Breast epithelium (tissue), 4 donors: ENCODE measurements around the gene JMJD8. TPM values are rescaled to one million over a fixed set of nuclear protein-coding genes. Genes with fewer than 3 reads are reported as not detected.

ENCODE experiments used
- DNase-seq, 2 donors: peaks; one replicate each; pipeline ENCODE4 v3.0.0-alpha.2; 2019; ENCODE audit warnings: low spot score in 2 of 2
- H3K27ac ChIP-seq, 2 donors: fragments of 200-600 bp; sonication (generic) in 1 of 2; one replicate each; pipeline ENCODE4 v1.5.1; 2016 to 2019; ENCODE audit warnings: mild to moderate bottlenecking in 1 of 2
- H3K27me3 ChIP-seq, 2 donors: fragments of 200-600 bp; sonication (generic) in 1 of 2; one replicate each; pipeline versions ENCODE4 v1.5.1 to v1.6.0; 2017 to 2019; ENCODE audit warnings: control low read depth in 1 of 2, mild to moderate bottlenecking in 1 of 2
- H3K36me3 ChIP-seq: fragments of 200-600 bp; one replicate; pipeline ENCODE4 v1.5.1; 2019
- H3K4me1 ChIP-seq, 2 donors: fragments of 200-600 bp; sonication (generic); one replicate each; pipeline ENCODE4 v1.5.1; 2016 to 2019; ENCODE audit warnings: control low read depth in 1 of 2
- H3K4me3 ChIP-seq, 3 donors: fragments of 200-600 bp; sonication (generic); 1 replicate in 2 of 3; 2 replicates in 1 of 3; pipeline ENCODE4 v1.5.1; 2016 to 2019; ENCODE audit warnings: mild to moderate bottlenecking in 3 of 3, moderate library complexity in 2 of 3
- H3K9me3 ChIP-seq, 2 donors: fragments of 200-600 bp; sonication (generic) in 1 of 2; one replicate each; pipeline ENCODE4 v1.5.1; 2016 to 2019; ENCODE audit warnings: control low read depth in 1 of 2
- POLR2A ChIP-seq: fragments of 450-650 bp; IDR thresholded peaks from one replicate; pipeline ENCODE4 v1.6.1; 2016; ENCODE audit warnings: antibody characterized with exemption, mild to moderate bottlenecking, moderate library complexity
- POLR2AphosphoS5 ChIP-seq, 3 donors: sonication (generic); formaldehyde crosslinking; IDR thresholded peaks; one replicate each; pipeline ENCODE4 v1.6.1; 2017; ENCODE audit warnings: antibody characterized with exemption in 3 of 3
- intact Hi-C: fragments of 100-400 bp; cut with DNase I; formaldehyde crosslinking; loops from one replicate; pipeline ENCODE4 v1.15.1; 2023; ENCODE audit warnings: low total_unique reads
- total RNA-seq, 3 donors: library from RNA; depleted of rRNA; stranded (reverse); fragments of >200 nt; gene quantifications; one replicate each; pipeline ENCODE4 v1.1.0, GENCODE V29; 2016
- TF ChIP-seq, protein P1 (sequence below), 3 donors: fragments of 450-650 bp; IDR thresholded peaks; one replicate each; pipeline ENCODE4 v1.5.1; 2016 to 2017; ENCODE audit warnings: antibody characterized with exemption in 3 of 3, mild to moderate bottlenecking in 3 of 3, moderate library complexity in 3 of 3

Gene JMJD8, protein sequence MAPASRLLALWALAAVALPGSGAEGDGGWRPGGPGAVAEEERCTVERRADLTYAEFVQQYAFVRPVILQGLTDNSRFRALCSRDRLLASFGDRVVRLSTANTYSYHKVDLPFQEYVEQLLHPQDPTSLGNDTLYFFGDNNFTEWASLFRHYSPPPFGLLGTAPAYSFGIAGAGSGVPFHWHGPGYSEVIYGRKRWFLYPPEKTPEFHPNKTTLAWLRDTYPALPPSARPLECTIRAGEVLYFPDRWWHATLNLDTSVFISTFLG
- 10 to 100 TPM; 67.2 to 83.4 (median 67.5) TPM for total RNA-seq

DNA sequence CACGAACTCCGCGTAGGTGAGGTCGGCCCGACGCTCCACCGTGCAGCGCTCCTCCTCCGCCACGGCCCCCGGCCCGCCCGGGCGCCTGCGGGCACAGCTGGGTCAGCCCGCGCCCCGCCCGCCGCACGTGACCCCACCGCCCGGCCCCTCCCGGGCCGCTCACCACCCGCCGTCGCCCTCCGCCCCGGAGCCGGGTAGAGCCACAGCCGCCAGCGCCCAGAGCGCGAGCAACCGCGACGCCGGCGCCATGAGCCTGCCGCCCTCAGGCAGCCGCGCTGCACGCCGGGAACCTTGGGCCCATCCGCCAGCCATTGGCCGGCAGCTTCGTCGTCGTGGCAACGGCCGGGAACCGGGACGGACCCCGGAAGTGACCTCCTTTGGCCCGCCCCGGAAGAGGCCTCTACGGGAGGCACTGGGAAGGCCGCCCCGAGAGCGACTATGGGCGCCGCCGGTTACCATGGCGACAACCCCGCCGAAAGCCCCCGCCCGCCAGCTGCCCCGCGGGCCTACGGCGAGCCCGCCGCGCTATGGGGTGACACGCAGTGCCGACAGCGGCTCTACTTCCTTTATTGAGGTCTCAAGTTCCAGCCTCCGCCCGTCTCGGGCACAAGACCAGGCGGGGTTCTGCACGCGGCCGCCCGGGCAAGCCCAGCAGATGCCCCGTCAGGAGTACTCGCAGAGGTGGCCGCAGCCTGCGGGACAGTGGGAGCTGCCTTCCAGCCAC lies at the start of gene JMJD8:
TSS of gene JMJD8 (minus strand) at position 264 of the 724 bp plus-strand sequence. CDS start at position 249, 15 bp downstream.
- Histone ChIP-seq H3K27ac (peak within 1 kb of the TSS; percentile 79 to 93), H3K9me3 (no peaks in the 10 kb centered on the region), H3K4me3 (peak within 1 kb of the TSS; percentile 62 to 90 (median 76)), H3K36me3 (no peaks in the 10 kb centered on the region), H3K27me3 (no peaks in the 10 kb centered on the region), H3K4me1 (peaks cover 21 to 37% of the 10 kb centered on the region in 2 donors)
- DNase-seq, result peak; percentile 95 to 97
- TF ChIP-seq POLR2A (peak; percentile 38), POLR2AphosphoS5 (IDR thresholded peaks at IDR 0.05) (peak; percentile 69 to 89 (median 80))
- TF ChIP-seq, protein P1, sequence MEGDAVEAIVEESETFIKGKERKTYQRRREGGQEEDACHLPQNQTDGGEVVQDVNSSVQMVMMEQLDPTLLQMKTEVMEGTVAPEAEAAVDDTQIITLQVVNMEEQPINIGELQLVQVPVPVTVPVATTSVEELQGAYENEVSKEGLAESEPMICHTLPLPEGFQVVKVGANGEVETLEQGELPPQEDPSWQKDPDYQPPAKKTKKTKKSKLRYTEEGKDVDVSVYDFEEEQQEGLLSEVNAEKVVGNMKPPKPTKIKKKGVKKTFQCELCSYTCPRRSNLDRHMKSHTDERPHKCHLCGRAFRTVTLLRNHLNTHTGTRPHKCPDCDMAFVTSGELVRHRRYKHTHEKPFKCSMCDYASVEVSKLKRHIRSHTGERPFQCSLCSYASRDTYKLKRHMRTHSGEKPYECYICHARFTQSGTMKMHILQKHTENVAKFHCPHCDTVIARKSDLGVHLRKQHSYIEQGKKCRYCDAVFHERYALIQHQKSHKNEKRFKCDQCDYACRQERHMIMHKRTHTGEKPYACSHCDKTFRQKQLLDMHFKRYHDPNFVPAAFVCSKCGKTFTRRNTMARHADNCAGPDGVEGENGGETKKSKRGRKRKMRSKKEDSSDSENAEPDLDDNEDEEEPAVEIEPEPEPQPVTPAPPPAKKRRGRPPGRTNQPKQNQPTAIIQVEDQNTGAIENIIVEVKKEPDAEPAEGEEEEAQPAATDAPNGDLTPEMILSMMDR (IDR thresholded peaks at IDR 0.05), result no peak
- intact Hi-C loops, result no loop called here

DNA sequence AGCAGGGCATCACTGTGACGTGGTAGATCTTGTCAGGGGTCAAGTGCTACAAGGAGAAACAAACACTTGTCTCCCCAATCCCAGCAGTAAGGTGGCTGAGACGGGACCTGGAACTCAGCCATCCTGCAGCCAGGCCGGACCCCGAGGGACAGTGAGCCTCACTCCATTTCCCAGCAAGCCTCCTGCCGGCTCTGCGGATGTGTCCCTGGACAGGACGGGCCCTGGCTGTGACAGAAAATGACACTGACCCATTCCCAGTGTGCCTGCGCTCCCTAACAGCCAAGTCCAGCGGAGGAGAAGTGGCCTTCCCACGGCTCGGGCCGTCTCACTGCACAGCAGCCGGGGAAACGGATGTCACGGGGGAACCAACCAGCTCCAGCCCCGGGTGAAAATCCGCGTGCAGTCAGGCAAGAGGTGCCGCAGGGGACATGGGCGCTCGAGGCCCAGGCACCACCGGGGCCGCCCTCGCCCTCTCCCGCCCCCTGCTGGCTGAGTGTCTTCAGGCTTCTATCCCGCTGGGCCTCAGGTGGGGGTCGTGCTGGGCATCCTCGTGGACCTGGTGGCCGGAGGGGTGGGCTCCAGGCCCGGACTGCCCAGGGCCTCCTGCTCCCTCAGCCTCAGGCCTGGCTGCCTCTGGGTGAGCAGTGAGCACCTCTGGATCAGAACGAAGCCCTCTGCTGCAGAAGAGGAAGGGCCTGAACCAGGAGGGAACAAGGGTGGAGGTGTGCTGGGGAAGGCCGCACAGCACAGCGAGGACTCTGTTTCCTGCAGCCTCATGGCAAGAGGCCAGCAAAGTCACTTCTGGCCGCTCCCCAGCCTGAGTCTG lies 49.5 kb upstream of the JMJD8 start:
- H3K27me3 ChIP-seq, result no peaks in the 10 kb centered on the region
- no peaks in the 10 kb centered on the region for H3K36me3 ChIP-seq
- H3K27ac ChIP-seq, result no peak overlapping the region
- TF ChIP-seq, protein P1 (IDR thresholded peaks at IDR 0.05), result no peak
- TF ChIP-seq POLR2AphosphoS5 (IDR thresholded peaks at IDR 0.05), result no peak
- no peak for TF ChIP-seq POLR2A
- H3K4me1 ChIP-seq, result no peaks in the 10 kb centered on the region
- intact Hi-C loops, result no loop called here
- no peaks in the 10 kb centered on the region for H3K9me3 ChIP-seq
- no peak overlapping the region for H3K4me3 ChIP-seq
- no peak for DNase-seq

DNA sequence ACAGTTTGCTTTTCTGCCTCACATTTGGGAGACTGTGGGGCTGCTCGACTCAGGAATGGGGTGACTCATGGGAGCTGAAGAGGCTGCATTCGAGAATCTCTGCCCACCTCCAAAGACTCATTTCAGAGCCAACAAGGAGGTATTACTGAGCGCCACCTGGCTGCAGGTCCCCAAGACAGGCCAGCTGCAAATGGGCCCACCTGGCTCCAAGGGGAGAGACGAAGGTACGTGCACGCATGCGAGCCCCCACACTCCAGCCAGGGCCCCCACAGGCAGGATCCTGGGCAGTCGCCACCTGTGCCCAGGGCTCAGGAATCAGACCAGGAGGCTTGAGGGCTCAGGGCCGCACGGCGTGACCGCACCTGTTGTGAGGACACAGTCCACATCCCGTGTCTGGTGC lies 48.8 kb upstream of the JMJD8 start:
- Histone ChIP-seq H3K27ac (no peak overlapping the region), H3K4me1 (peaks cover 0 to 7% of the 10 kb centered on the region in 2 donors), H3K36me3 (no peaks in the 10 kb centered on the region), H3K9me3 (no peaks in the 10 kb centered on the region), H3K27me3 (no peaks in the 10 kb centered on the region), H3K4me3 (no peak overlapping the region)
- TF ChIP-seq, protein P1 (IDR thresholded peaks at IDR 0.05), result no peak
- TF ChIP-seq POLR2A, result no peak
- TF ChIP-seq POLR2AphosphoS5 (IDR thresholded peaks at IDR 0.05), result no peak
- intact Hi-C loops, result no loop called here
- no peak for DNase-seq

DNA sequence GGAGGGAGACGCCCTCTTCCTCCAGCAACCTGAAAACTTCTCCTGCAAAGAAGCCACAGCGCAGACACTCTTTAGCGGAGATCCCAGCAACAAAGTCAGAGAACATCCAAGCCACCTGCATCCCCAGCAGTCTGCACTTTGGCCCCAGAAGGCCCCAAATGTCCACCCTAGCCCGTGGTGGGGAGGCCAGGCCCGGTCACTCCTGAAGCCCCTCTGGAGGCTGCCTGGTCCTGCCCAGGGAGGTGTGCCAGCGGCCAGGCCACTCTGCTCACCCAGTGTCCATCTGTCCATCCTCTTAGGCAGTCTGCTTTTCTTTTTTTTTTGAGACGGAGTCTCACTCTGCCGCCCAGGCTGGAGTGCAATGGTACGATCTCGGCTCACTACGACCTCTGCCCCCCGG lies 48.2 kb upstream of the JMJD8 start:
- Histone ChIP-seq H3K27me3 (no peaks in the 10 kb centered on the region), H3K36me3 (no peaks in the 10 kb centered on the region), H3K4me1 (peaks cover 0 to 9% of the 10 kb centered on the region in 2 donors), H3K4me3 (no peak overlapping the region), H3K9me3 (no peaks in the 10 kb centered on the region), H3K27ac (no peak overlapping the region)
- intact Hi-C loops, result no loop called here
- TF ChIP-seq, protein P1 (IDR thresholded peaks at IDR 0.05), result no peak
- TF ChIP-seq POLR2A (no peak), POLR2AphosphoS5 (IDR thresholded peaks at IDR 0.05) (no peak)
- DNase-seq, result no peak
